ENCODE data around the gene MSI2.

- TF ChIP-seq CTCF (IDR thresholded peaks at IDR 0.05) = no peak
- TF ChIP-seq POLR2A (IDR thresholded peaks at IDR 0.05) = no peak
Observed at GRCh38 chr17:57372156-57372555, 115.8 kb downstream of the MSI2 start.

Data from thyroid gland (tissue), 4 donors.